ENCODE data around the gene WDR45B.
A peak's percentile ranks its signal among the peaks of the same experiment; 100 is the strongest.

Gene WDR45B

GRCh38 chr17:82613283-82614094 lies 34.8 kb downstream of the WDR45B start:
- Histone ChIP-seq H3F3A (ENCODE audit: insufficient read depth, low read length) (no peaks in the 10 kb centered on the region), H4K20me1 (ENCODE audit: insufficient read depth, low read length) (no peaks in the 10 kb centered on the region), H3K4me3 (ENCODE audit: low read depth, low read length, poor library complexity, severe bottlenecking) (no peak overlapping the region), H2AFZ (ENCODE audit: low read length) (no peak overlapping the region), H3K79me2 (ENCODE audit: insufficient read depth, low read length) (no peaks in the 10 kb centered on the region), H3K27me3 (ENCODE audit: insufficient read depth, low read length) (no peaks in the 10 kb centered on the region), H3K9me2 (ENCODE audit: low read depth, low read length) (no peaks in the 10 kb centered on the region), H3K27ac (ENCODE audit: low read depth, low read length, poor library complexity, severe bottlenecking) (no peak overlapping the region), H3K9ac (ENCODE audit: low read length) (no peak overlapping the region), H3K36me3 (ENCODE audit: insufficient read depth, low read length) (peaks cover 70% of the 10 kb centered on the region), H3K4me2 (ENCODE audit: low read length) (no peak overlapping the region), H3K4me1 (ENCODE audit: insufficient read depth, low read length, severe bottlenecking) (peaks cover 12% of the 10 kb centered on the region), H3K9me3 (ENCODE audit: low read length) (no peaks in the 10 kb centered on the region)
- TF ChIP-seq CTCF (IDR thresholded peaks at IDR 0.05; ENCODE audit: low read length) (no peak), EZH2 (IDR thresholded peaks at IDR 0.05; ENCODE audit: borderline replicate concordance, low read length) (no peak)

GRCh38 chr17:82611140-82612058 lies 36.8 kb downstream of the WDR45B start:
- Histone ChIP-seq H3K9ac (ENCODE audit: low read length) (no peak overlapping the region; the same call in 1 of the 2 replicates), H3F3A (ENCODE audit: insufficient read depth, low read length) (no peaks in the 10 kb centered on the region), H3K27me3 (ENCODE audit: insufficient read depth, low read length) (no peaks in the 10 kb centered on the region), H3K9me3 (ENCODE audit: low read length) (no peaks in the 10 kb centered on the region), H3K4me1 (ENCODE audit: insufficient read depth, low read length, severe bottlenecking) (peaks cover 12% of the 10 kb centered on the region), H3K79me2 (ENCODE audit: insufficient read depth, low read length) (no peaks in the 10 kb centered on the region), H3K36me3 (ENCODE audit: insufficient read depth, low read length) (peaks cover 64% of the 10 kb centered on the region), H3K4me3 (ENCODE audit: low read depth, low read length, poor library complexity, severe bottlenecking) (no peak overlapping the region), H2AFZ (ENCODE audit: low read length) (no peak overlapping the region), H3K4me2 (ENCODE audit: low read length) (peak overlapping the region; percentile 0; the same call in 1 of the 2 replicates), H3K9me2 (ENCODE audit: low read depth, low read length) (no peaks in the 10 kb centered on the region), H4K20me1 (ENCODE audit: insufficient read depth, low read length) (no peaks in the 10 kb centered on the region), H3K27ac (ENCODE audit: low read depth, low read length, poor library complexity, severe bottlenecking) (peak overlapping the region; percentile 71)
- TF ChIP-seq CTCF (IDR thresholded peaks at IDR 0.05; ENCODE audit: low read length) (no peak), EZH2 (IDR thresholded peaks at IDR 0.05; ENCODE audit: borderline replicate concordance, low read length) (no peak)

- no peak overlapping the region for H3K4me2 ChIP-seq (ENCODE audit: low read length)
- H3K9me3 ChIP-seq (ENCODE audit: low read length), result no peaks in the 10 kb centered on the region
- no peak overlapping the region for H3K9ac ChIP-seq (ENCODE audit: low read length)
- no peaks in the 10 kb centered on the region for H4K20me1 ChIP-seq (ENCODE audit: insufficient read depth, low read length)
- H3K4me1 ChIP-seq (ENCODE audit: insufficient read depth, low read length, severe bottlenecking), result peaks cover 12% of the 10 kb centered on the region
- H3K27ac ChIP-seq (ENCODE audit: low read depth, low read length, poor library complexity, severe bottlenecking), result peak overlapping the region; percentile 0
- no peaks in the 10 kb centered on the region for H3K9me2 ChIP-seq (ENCODE audit: low read depth, low read length)
- no peak overlapping the region for H2AFZ ChIP-seq (ENCODE audit: low read length)
- no peaks in the 10 kb centered on the region for H3K79me2 ChIP-seq (ENCODE audit: insufficient read depth, low read length)
- peaks cover 64% of the 10 kb centered on the region for H3K36me3 ChIP-seq (ENCODE audit: insufficient read depth, low read length)
- H3F3A ChIP-seq (ENCODE audit: insufficient read depth, low read length), result no peaks in the 10 kb centered on the region
- no peak overlapping the region for H3K4me3 ChIP-seq (ENCODE audit: low read depth, low read length, poor library complexity, severe bottlenecking)
- no peaks in the 10 kb centered on the region for H3K27me3 ChIP-seq (ENCODE audit: insufficient read depth, low read length)
- TF ChIP-seq EZH2 (IDR thresholded peaks at IDR 0.05; ENCODE audit: borderline replicate concordance, low read length), result no peak
- no peak for TF ChIP-seq CTCF (IDR thresholded peaks at IDR 0.05; ENCODE audit: low read length)
Measured at GRCh38 chr17:82609655-82610054, 38.6 kb downstream of the WDR45B start.

Data from OCI-LY1 (cell line).